ENCODE results near the gene RGS6.

RGS6 gene

GRCh38 chr14:72479461-72479931 is 547.3 kb downstream of the RGS6 start:
- Histone ChIP-seq H3K4me3 (ENCODE audit: low read depth, low read length, poor library complexity, severe bottlenecking) (no peak overlapping the region), H3K27me3 (ENCODE audit: insufficient read depth, low read length) (peaks cover 4% of the 10 kb centered on the region; the same call in 1 of the 2 replicates), H3K4me1 (ENCODE audit: insufficient read depth, low read length, severe bottlenecking) (no peaks in the 10 kb centered on the region)

GRCh38 chr14:72480464-72481243 is 548.4 kb downstream of the RGS6 start:
- Histone ChIP-seq H2AFZ (ENCODE audit: low read length) (no peak overlapping the region), H3K9me2 (ENCODE audit: low read depth, low read length) (no peaks in the 10 kb centered on the region), H3K4me1 (ENCODE audit: insufficient read depth, low read length, severe bottlenecking) (no peaks in the 10 kb centered on the region), H3K9ac (ENCODE audit: low read length) (no peak overlapping the region), H3K9me3 (ENCODE audit: low read length) (no peaks in the 10 kb centered on the region), H4K20me1 (ENCODE audit: insufficient read depth, low read length) (no peaks in the 10 kb centered on the region), H3K27ac (ENCODE audit: low read depth, low read length, poor library complexity, severe bottlenecking) (no peak overlapping the region), H3K4me3 (ENCODE audit: low read depth, low read length, poor library complexity, severe bottlenecking) (no peak overlapping the region), H3K27me3 (ENCODE audit: insufficient read depth, low read length) (peaks cover 4% of the 10 kb centered on the region; the same call in 1 of the 2 replicates), H3K4me2 (ENCODE audit: low read length) (no peak overlapping the region), H3K79me2 (ENCODE audit: insufficient read depth, low read length) (no peaks in the 10 kb centered on the region), H3K36me3 (ENCODE audit: insufficient read depth, low read length) (no peaks in the 10 kb centered on the region), H3F3A (ENCODE audit: insufficient read depth, low read length) (no peaks in the 10 kb centered on the region)
- TF ChIP-seq, protein P1, sequence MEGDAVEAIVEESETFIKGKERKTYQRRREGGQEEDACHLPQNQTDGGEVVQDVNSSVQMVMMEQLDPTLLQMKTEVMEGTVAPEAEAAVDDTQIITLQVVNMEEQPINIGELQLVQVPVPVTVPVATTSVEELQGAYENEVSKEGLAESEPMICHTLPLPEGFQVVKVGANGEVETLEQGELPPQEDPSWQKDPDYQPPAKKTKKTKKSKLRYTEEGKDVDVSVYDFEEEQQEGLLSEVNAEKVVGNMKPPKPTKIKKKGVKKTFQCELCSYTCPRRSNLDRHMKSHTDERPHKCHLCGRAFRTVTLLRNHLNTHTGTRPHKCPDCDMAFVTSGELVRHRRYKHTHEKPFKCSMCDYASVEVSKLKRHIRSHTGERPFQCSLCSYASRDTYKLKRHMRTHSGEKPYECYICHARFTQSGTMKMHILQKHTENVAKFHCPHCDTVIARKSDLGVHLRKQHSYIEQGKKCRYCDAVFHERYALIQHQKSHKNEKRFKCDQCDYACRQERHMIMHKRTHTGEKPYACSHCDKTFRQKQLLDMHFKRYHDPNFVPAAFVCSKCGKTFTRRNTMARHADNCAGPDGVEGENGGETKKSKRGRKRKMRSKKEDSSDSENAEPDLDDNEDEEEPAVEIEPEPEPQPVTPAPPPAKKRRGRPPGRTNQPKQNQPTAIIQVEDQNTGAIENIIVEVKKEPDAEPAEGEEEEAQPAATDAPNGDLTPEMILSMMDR (IDR thresholded peaks at IDR 0.05; ENCODE audit: low read length): no peak
- TF ChIP-seq EZH2 (IDR thresholded peaks at IDR 0.05; ENCODE audit: borderline replicate concordance, low read length): no peak

More at GRCh38 chr14:72479461-72479931, 547.3 kb downstream of the RGS6 start:
- Histone ChIP-seq H3F3A (ENCODE audit: insufficient read depth, low read length) (no peaks in the 10 kb centered on the region), H4K20me1 (ENCODE audit: insufficient read depth, low read length) (no peaks in the 10 kb centered on the region), H3K9me2 (ENCODE audit: low read depth, low read length) (no peaks in the 10 kb centered on the region), H3K27ac (ENCODE audit: low read depth, low read length, poor library complexity, severe bottlenecking) (no peak overlapping the region), H3K9me3 (ENCODE audit: low read length) (no peaks in the 10 kb centered on the region), H3K4me2 (ENCODE audit: low read length) (no peak overlapping the region), H3K9ac (ENCODE audit: low read length) (no peak overlapping the region), H3K79me2 (ENCODE audit: insufficient read depth, low read length) (no peaks in the 10 kb centered on the region), H2AFZ (ENCODE audit: low read length) (no peak overlapping the region), H3K36me3 (ENCODE audit: insufficient read depth, low read length) (no peaks in the 10 kb centered on the region)
- TF ChIP-seq, protein P1 (IDR thresholded peaks at IDR 0.05; ENCODE audit: low read length): no peak
- TF ChIP-seq EZH2 (IDR thresholded peaks at IDR 0.05; ENCODE audit: borderline replicate concordance, low read length): no peak

DNA sequence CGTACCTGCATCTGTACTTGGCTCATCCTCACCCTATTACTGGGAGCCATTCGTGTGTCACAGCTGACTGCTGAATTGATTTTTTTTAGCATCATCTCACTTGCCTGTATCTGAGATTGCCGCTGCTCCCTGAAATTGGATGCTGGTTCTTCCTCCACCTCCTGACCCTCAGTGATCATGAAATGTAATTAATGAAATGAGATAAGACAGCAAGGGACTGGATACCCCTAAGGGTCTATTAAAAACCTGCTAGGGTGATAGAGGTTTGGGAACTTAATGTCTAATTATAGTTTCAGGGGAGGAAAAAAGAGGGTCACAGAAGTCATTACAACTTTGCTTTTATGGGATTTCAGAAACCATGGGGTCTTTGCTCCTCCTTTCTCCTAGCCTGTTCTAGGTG is 551.1 kb downstream of the RGS6 start:
- Histone ChIP-seq H4K20me1 (ENCODE audit: insufficient read depth, low read length) (no peaks in the 10 kb centered on the region), H3K9me2 (ENCODE audit: low read depth, low read length) (no peaks in the 10 kb centered on the region), H3K27me3 (ENCODE audit: insufficient read depth, low read length) (peaks cover 4% of the 10 kb centered on the region; the same call in 1 of the 2 replicates), H3K9ac (ENCODE audit: low read length) (no peak overlapping the region), H3K79me2 (ENCODE audit: insufficient read depth, low read length) (no peaks in the 10 kb centered on the region), H3F3A (ENCODE audit: insufficient read depth, low read length) (no peaks in the 10 kb centered on the region), H3K36me3 (ENCODE audit: insufficient read depth, low read length) (no peaks in the 10 kb centered on the region), H2AFZ (ENCODE audit: low read length) (no peak overlapping the region), H3K27ac (ENCODE audit: low read depth, low read length, poor library complexity, severe bottlenecking) (no peak overlapping the region), H3K9me3 (ENCODE audit: low read length) (no peaks in the 10 kb centered on the region), H3K4me3 (ENCODE audit: low read depth, low read length, poor library complexity, severe bottlenecking) (no peak overlapping the region), H3K4me2 (ENCODE audit: low read length) (no peak overlapping the region), H3K4me1 (ENCODE audit: insufficient read depth, low read length, severe bottlenecking) (no peaks in the 10 kb centered on the region)
- TF ChIP-seq EZH2 (IDR thresholded peaks at IDR 0.05; ENCODE audit: borderline replicate concordance, low read length): no peak
- TF ChIP-seq, protein P1 (IDR thresholded peaks at IDR 0.05; ENCODE audit: low read length): no peak

Data from OCI-LY1 (cell line).